ENCODE data around the gene APOD.

The APOD gene

GRCh38 chr3:195580744-195581443 is 2.8 kb downstream of the APOD start:
- H3K4me1 Mint-ChIP-seq (ENCODE audit: low read depth), result peaks cover 7% of the 10 kb centered on the region
- no peaks in the 10 kb centered on the region for H3K27me3 Mint-ChIP-seq (ENCODE audit: low read depth)
- no peaks in the 10 kb centered on the region for H3K9me3 Mint-ChIP-seq
- no peak overlapping the region for H3K27ac Mint-ChIP-seq
- no peaks in the 10 kb centered on the region for H3K36me3 Mint-ChIP-seq (ENCODE audit: low read depth)
- H3K4me3 Mint-ChIP-seq, result no peak overlapping the region

GRCh38 chr3:195579281-195579680 is 4.5 kb downstream of the APOD start:
- Mint-ChIP-seq H3K27me3 (ENCODE audit: low read depth) (peaks cover 1% of the 10 kb centered on the region), H3K27ac (no peak overlapping the region), H3K4me1 (ENCODE audit: low read depth) (peaks cover 7% of the 10 kb centered on the region), H3K36me3 (ENCODE audit: low read depth) (no peaks in the 10 kb centered on the region), H3K4me3 (no peak overlapping the region), H3K9me3 (no peaks in the 10 kb centered on the region)

GRCh38 chr3:195578565-195578964 is 5.2 kb downstream of the APOD start:
- H3K4me3 Mint-ChIP-seq, result no peak overlapping the region
- H3K9me3 Mint-ChIP-seq, result no peaks in the 10 kb centered on the region

GRCh38 chr3:195577645-195578177 is 6.0 kb downstream of the APOD start:
- Mint-ChIP-seq H3K4me1 (ENCODE audit: low read depth) (peaks cover 5% of the 10 kb centered on the region), H3K9me3 (no peaks in the 10 kb centered on the region), H3K4me3 (no peak overlapping the region), H3K36me3 (ENCODE audit: low read depth) (no peaks in the 10 kb centered on the region), H3K27me3 (ENCODE audit: low read depth) (peaks cover 3% of the 10 kb centered on the region), H3K27ac (no peak overlapping the region)

More at GRCh38 chr3:195578565-195578964, 5.2 kb downstream of the APOD start:
- peaks cover 3% of the 10 kb centered on the region for H3K27me3 Mint-ChIP-seq (ENCODE audit: low read depth)
- peaks cover 5% of the 10 kb centered on the region for H3K4me1 Mint-ChIP-seq (ENCODE audit: low read depth)
- H3K36me3 Mint-ChIP-seq (ENCODE audit: low read depth), result no peaks in the 10 kb centered on the region
- H3K27ac Mint-ChIP-seq, result no peak overlapping the region

GRCh38 chr3:195574497-195575304 is 9.0 kb downstream of the APOD start:
- Mint-ChIP-seq H3K4me3 (no peak overlapping the region), H3K27me3 (ENCODE audit: low read depth) (peaks cover 3% of the 10 kb centered on the region), H3K36me3 (ENCODE audit: low read depth) (no peaks in the 10 kb centered on the region), H3K9me3 (no peaks in the 10 kb centered on the region), H3K27ac (no peak overlapping the region), H3K4me1 (ENCODE audit: low read depth) (peaks cover 7% of the 10 kb centered on the region)

GRCh38 chr3:195573611-195574496 is 9.9 kb downstream of the APOD start:
- Mint-ChIP-seq H3K27ac (no peak overlapping the region), H3K4me1 (ENCODE audit: low read depth) (peaks cover 7% of the 10 kb centered on the region), H3K27me3 (ENCODE audit: low read depth) (peaks cover 3% of the 10 kb centered on the region), H3K9me3 (no peaks in the 10 kb centered on the region), H3K4me3 (no peak overlapping the region), H3K36me3 (ENCODE audit: low read depth) (no peaks in the 10 kb centered on the region)

- Mint-ChIP-seq H3K27me3 (ENCODE audit: low read depth) (peaks cover 8% of the 10 kb centered on the region), H3K36me3 (ENCODE audit: low read depth) (no peaks in the 10 kb centered on the region), H3K4me1 (ENCODE audit: low read depth) (peaks cover 9% of the 10 kb centered on the region), H3K4me3 (no peak overlapping the region), H3K9me3 (no peaks in the 10 kb centered on the region), H3K27ac (no peak overlapping the region)
Measured at GRCh38 chr3:195571361-195571760, 12.4 kb downstream of the APOD start.

- Mint-ChIP-seq H3K36me3 (ENCODE audit: low read depth) (no peaks in the 10 kb centered on the region), H3K27me3 (ENCODE audit: low read depth) (peaks cover 9% of the 10 kb centered on the region), H3K27ac (no peak overlapping the region), H3K9me3 (no peaks in the 10 kb centered on the region), H3K4me3 (no peak overlapping the region), H3K4me1 (ENCODE audit: low read depth) (peaks cover 9% of the 10 kb centered on the region)
Measured at GRCh38 chr3:195570912-195571311, 12.8 kb downstream of the APOD start.

- H3K9me3 Mint-ChIP-seq, result no peaks in the 10 kb centered on the region
- H3K4me3 Mint-ChIP-seq, result no peak overlapping the region
- H3K27me3 Mint-ChIP-seq (ENCODE audit: low read depth), result peaks cover 9% of the 10 kb centered on the region
- peaks cover 9% of the 10 kb centered on the region for H3K4me1 Mint-ChIP-seq (ENCODE audit: low read depth)
- no peak overlapping the region for H3K27ac Mint-ChIP-seq
- no peaks in the 10 kb centered on the region for H3K36me3 Mint-ChIP-seq (ENCODE audit: low read depth)
Measured at GRCh38 chr3:195570344-195570743, 13.4 kb downstream of the APOD start.

- no peak overlapping the region for H3K27ac Mint-ChIP-seq
- peaks cover 6% of the 10 kb centered on the region for H3K27me3 Mint-ChIP-seq (ENCODE audit: low read depth)
- H3K4me1 Mint-ChIP-seq (ENCODE audit: low read depth), result peaks cover 9% of the 10 kb centered on the region
- no peaks in the 10 kb centered on the region for H3K36me3 Mint-ChIP-seq (ENCODE audit: low read depth)
- no peak overlapping the region for H3K4me3 Mint-ChIP-seq
- no peaks in the 10 kb centered on the region for H3K9me3 Mint-ChIP-seq
Measured at GRCh38 chr3:195568630-195569029, 15.1 kb downstream of the APOD start.

- Mint-ChIP-seq H3K27ac (no peak overlapping the region), H3K36me3 (ENCODE audit: low read depth) (no peaks in the 10 kb centered on the region), H3K4me1 (ENCODE audit: low read depth) (peaks cover 9% of the 10 kb centered on the region), H3K27me3 (ENCODE audit: low read depth) (peaks cover 6% of the 10 kb centered on the region), H3K4me3 (no peak overlapping the region), H3K9me3 (no peaks in the 10 kb centered on the region)
Measured at GRCh38 chr3:195566797-195567196, 16.9 kb downstream of the APOD start.

- peaks cover 6% of the 10 kb centered on the region for H3K27me3 Mint-ChIP-seq (ENCODE audit: low read depth)
- H3K36me3 Mint-ChIP-seq (ENCODE audit: low read depth), result no peaks in the 10 kb centered on the region
- H3K27ac Mint-ChIP-seq, result no peak overlapping the region
- H3K4me1 Mint-ChIP-seq (ENCODE audit: low read depth), result peaks cover 9% of the 10 kb centered on the region
- H3K4me3 Mint-ChIP-seq, result no peak overlapping the region
- H3K9me3 Mint-ChIP-seq, result no peaks in the 10 kb centered on the region
Measured at GRCh38 chr3:195565716-195566115, 18.0 kb downstream of the APOD start.

- Mint-ChIP-seq H3K4me3 (no peak overlapping the region), H3K27me3 (ENCODE audit: low read depth) (peaks cover 6% of the 10 kb centered on the region), H3K4me1 (ENCODE audit: low read depth) (peaks cover 9% of the 10 kb centered on the region), H3K36me3 (ENCODE audit: low read depth) (no peaks in the 10 kb centered on the region), H3K27ac (no peak overlapping the region), H3K9me3 (no peaks in the 10 kb centered on the region)
Measured at GRCh38 chr3:195563317-195563716, 20.4 kb downstream of the APOD start.

GRCh38 chr3:195559723-195560409 is 23.9 kb downstream of the APOD start:
- H3K4me3 Mint-ChIP-seq, result no peak overlapping the region
- H3K27me3 Mint-ChIP-seq (ENCODE audit: low read depth), result no peaks in the 10 kb centered on the region
- no peaks in the 10 kb centered on the region for H3K9me3 Mint-ChIP-seq
- no peak overlapping the region for H3K27ac Mint-ChIP-seq
- no peaks in the 10 kb centered on the region for H3K36me3 Mint-ChIP-seq (ENCODE audit: low read depth)
- peaks cover 17% of the 10 kb centered on the region for H3K4me1 Mint-ChIP-seq (ENCODE audit: low read depth)

Measured in T-helper 1 cell treated with Interleukin-12 subunit alpha and Interleukin-12 subunit beta and Interleukin-4 antibody, amounts not matched to agents 30 μg/mL and 1 μg/mL, for 36 hours (primary cell).